Measurements from ENCODE around the gene PRICKLE1.

- TF ChIP-seq CTCF (IDR thresholded peaks at IDR 0.05) (no peak), POLR2A (IDR thresholded peaks at IDR 0.05) (no peak)
Observed at GRCh38 chr12:42481368-42481767, 108.2 kb downstream of the PRICKLE1 start.
